Measurements from ENCODE around the gene CDH22.

DNA sequence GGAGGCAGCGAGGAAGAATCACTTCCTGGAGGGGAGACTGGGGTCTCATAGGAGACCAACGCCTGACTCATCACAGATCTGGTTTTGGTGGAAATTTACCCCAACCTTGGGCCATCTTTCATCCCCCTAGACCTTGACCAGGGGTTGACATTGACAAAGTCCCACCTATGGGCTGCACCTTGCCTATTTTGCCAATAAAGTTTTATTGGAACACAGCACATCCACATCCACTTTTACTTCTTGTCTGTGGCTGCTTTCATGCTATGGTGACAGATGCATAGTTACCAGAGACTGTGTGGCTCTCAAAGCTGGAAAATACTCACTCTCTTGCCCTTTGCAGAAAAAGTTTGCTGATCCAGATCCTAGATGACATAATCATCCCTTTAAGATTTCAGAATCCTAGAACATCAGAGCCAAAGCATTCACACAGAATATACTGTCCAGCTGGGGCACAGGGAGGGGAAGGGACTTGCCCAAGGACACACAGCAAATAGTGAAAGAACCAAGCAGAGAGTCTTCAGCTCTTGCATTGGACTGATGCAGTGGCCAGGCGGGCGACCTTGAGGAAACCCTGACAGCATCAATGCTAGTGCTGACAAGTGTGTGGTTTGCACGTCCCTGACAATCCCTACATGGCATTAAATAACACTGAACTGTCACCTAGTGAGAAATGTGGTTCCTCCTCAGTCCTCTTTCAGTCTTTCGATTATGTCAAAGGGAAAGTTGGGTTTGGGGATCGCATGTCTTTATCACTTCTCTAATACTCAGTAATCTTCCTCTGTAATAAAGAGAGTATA is 149.0 kb downstream of the CDH22 start:
- no peak for TF ChIP-seq CTCF (IDR thresholded peaks at IDR 0.05)
- no peak for TF ChIP-seq POLR2A (IDR thresholded peaks at IDR 0.05)
